Lower lobe of right lung (tissue), 2 donors: ENCODE measurements around the gene GIT2. TPM values are rescaled to one million over a fixed set of nuclear protein-coding genes. Genes with fewer than 3 reads are reported as not detected.

ENCODE experiments used
- ATAC-seq, 2 donors: fragments of 200-7000 bp; cut with Tn5 transposase; one replicate each; pipeline ENCODE4 v1.9.1; 2020 to 2022; ENCODE audit warnings: mild to moderate bottlenecking in 2 of 2, moderate library complexity in 2 of 2
- DNase-seq: peaks from one replicate; pipeline ENCODE4 v3.0.0-alpha.2; 2020
- H3K27ac ChIP-seq: fragments of 200-600 bp; one replicate; pipeline ENCODE4 v1.8.0; 2022
- H3K27me3 ChIP-seq: fragments of 200-600 bp; one replicate; pipeline ENCODE4 v1.8.0; 2022; ENCODE audit warnings: low read depth
- H3K36me3 ChIP-seq: fragments of 200-600 bp; one replicate; pipeline ENCODE4 v1.8.0; 2022; ENCODE audit warnings: mild to moderate bottlenecking
- H3K4me1 ChIP-seq: fragments of 200-600 bp; one replicate; pipeline ENCODE4 v1.8.0; 2022
- H3K4me3 ChIP-seq: fragments of 200-600 bp; one replicate; pipeline ENCODE4 v1.8.0; 2022; ENCODE audit warnings: mild to moderate bottlenecking
- H3K9me3 ChIP-seq: fragments of 200-600 bp; one replicate; pipeline ENCODE4 v1.8.0; 2022
- CTCF ChIP-seq: fragments of 200-600 bp; IDR thresholded peaks from one replicate; pipeline ENCODE4 v1.8.0; 2022; ENCODE audit warnings: antibody characterized with exemption, mild to moderate bottlenecking
- intact Hi-C: fragments of 100-400 bp; cut with DNase I; formaldehyde crosslinking; loops from one replicate; pipeline ENCODE4 v1.11.0; 2022
- total RNA-seq: library from RNA; stranded (reverse); fragmentation: NEBNext Ultra II Directional; extraction: Animal tissue kit (Norgen Biotek cat#: 25700); gene quantifications from one replicate; pipeline ENCODE4 v1.2.1, GENCODE V29; 2021
- donor health status: DM: no; HTN: yes; CAD: no; lungs with severe emphysema.

The GIT2 gene
- total RNA-seq, 1 donor from 2014 or later: 62.2 TPM

DNA sequence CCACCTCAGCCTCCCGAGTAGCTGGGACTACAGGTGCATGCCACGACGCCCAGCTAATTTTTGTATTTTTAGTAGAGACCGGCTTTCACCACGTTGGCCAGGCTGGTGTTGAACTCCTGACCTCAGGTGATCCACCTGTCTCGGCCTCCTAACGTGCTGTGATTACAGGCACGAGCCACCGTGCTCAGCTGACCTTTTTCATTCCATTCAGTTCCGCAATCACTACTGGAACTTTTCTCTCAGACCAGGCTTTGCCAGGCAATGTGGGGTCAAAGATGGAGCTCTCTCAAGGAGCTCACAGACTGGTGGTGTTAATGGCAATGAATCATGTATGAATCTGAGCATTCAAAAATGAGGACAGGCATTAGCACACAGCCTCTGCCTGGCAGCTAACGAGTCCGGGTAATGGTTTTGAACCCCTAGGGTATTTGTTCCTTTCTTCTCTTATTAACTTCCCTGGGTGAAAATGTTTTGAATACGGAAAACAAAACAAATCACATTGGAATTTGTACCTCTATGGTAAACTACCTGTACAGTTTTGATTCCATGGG is 105.5 kb downstream of the GIT2 start:
- Histone ChIP-seq H3K27ac (no peak overlapping the region), H3K36me3 (no peaks in the 10 kb centered on the region), H3K27me3 (no peaks in the 10 kb centered on the region), H3K4me3 (no peak overlapping the region), H3K4me1 (peaks cover 17% of the 10 kb centered on the region), H3K9me3 (no peaks in the 10 kb centered on the region)
- intact Hi-C loops: no loop called here
- no peak for DNase-seq
- TF ChIP-seq CTCF: no peak
- ATAC-seq: no peak

DNA sequence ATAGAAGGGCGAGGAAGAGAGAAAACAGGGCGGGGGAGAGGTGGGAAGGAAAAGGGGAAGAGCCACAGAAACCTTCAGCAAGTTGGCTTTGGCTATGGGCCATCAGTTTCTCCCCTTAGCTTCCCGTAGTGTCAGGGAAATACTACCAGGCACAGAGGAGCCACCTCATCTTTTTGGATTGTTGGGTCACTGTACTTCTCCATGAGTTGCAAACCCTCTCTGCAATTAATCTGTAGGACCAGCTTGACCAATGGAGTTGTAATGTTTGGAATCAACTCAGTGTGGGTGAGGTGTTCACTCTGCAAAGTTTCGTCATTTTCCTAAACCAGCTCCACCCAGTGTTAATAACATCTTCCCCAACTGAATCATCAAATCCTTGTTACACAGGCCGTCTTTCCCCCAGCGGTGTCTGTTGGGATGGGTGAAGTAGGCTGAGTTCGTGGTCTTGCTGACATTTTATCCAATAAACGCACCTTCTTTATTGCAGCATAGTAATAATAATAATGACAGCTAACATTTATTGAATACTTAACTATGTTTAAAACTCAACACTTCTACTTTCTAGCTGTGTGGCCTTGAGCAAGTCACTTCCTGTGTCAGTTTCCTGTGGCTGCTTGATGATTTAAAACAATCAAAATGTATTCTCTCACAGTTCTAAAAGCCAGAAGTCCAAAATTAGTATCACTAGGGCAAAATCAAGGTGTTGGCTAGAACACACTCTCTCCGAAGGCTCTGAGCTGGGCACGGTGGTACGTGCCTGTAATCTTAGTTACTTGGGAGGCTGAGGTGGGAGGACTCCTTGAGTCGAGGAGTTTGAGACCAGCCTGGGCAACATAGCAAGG is 107.8 kb downstream of the GIT2 start:
- Histone ChIP-seq H3K36me3 (no peaks in the 10 kb centered on the region), H3K27ac (peak overlapping the region; percentile 76), H3K4me1 (peaks cover 17% of the 10 kb centered on the region), H3K27me3 (no peaks in the 10 kb centered on the region), H3K9me3 (no peaks in the 10 kb centered on the region), H3K4me3 (no peak overlapping the region)
- TF ChIP-seq CTCF: no peak
- DNase-seq (no peak), ATAC-seq (peak; percentile 64 to 73)
- intact Hi-C loops: no loop called here

DNA sequence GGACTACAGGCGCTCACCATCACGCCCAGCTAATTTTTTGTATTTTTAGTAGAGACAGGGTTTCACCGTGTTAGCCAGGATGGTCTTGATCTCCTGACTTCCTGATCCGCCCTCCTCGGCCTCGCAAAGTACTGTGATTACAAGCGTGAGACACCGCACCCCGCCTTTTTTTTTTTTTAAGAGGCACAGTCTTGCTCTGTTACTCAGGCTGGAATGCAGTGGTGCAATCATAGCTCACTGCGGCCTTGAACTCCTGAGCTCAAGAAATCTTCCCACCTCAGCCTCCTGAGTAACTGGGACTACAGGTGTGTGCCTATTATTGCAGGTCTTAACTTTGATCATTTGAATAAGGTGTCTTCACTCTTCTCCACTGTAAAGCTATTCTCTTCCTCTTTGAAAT is 110.6 kb downstream of the GIT2 start:
- no peak for DNase-seq
- Histone ChIP-seq H3K27ac (no peak overlapping the region), H3K9me3 (no peaks in the 10 kb centered on the region), H3K36me3 (no peaks in the 10 kb centered on the region), H3K4me1 (peaks cover 22% of the 10 kb centered on the region), H3K4me3 (no peak overlapping the region), H3K27me3 (no peaks in the 10 kb centered on the region)
- no peak for TF ChIP-seq CTCF
- no peak for ATAC-seq
- intact Hi-C loops: no loop called here

GRCh38 chr12:109883461-109883860 is 112.7 kb downstream of the GIT2 start:
- H3K4me1 ChIP-seq: peaks cover 26% of the 10 kb centered on the region
- no peaks in the 10 kb centered on the region for H3K27me3 ChIP-seq
- no peak overlapping the region for H3K27ac ChIP-seq
- no peak for TF ChIP-seq CTCF
- ATAC-seq (no peak), DNase-seq (no peak)
- no peaks in the 10 kb centered on the region for H3K9me3 ChIP-seq
- no peaks in the 10 kb centered on the region for H3K36me3 ChIP-seq
- intact Hi-C loops: no loop called here
- no peak overlapping the region for H3K4me3 ChIP-seq

- peaks cover 32% of the 10 kb centered on the region for H3K4me1 ChIP-seq
- no peak for ATAC-seq
- H3K9me3 ChIP-seq: no peaks in the 10 kb centered on the region
- no peak overlapping the region for H3K27ac ChIP-seq
- H3K4me3 ChIP-seq: no peak overlapping the region
- intact Hi-C loops: no loop called here
- no peak for TF ChIP-seq CTCF
- H3K36me3 ChIP-seq: no peaks in the 10 kb centered on the region
- DNase-seq: no peak
- no peaks in the 10 kb centered on the region for H3K27me3 ChIP-seq
These were observed 114.4 kb downstream of the GIT2 start for GRCh38 chr12:109881752-109882151.
